CD4-positive, alpha-beta T cell (primary cell): ENCODE measurements around the gene MYH7B. TPM values are rescaled to one million over a fixed set of nuclear protein-coding genes. Genes with fewer than 3 reads are reported as not detected.

Experiments used
- ATAC-seq: fragments of 200-7000 bp; cut with Tn5 transposase; one replicate; pipeline ENCODE4 v1.10.0; 2022; ENCODE audit warnings: mild to moderate bottlenecking; ENCODE audit not compliant: poor library complexity
- CTCF ChIA-PET: fragments of 350-600 bp; sonication (Branson Sonifier 250); formaldehyde crosslinking; loops from one replicate; lab custom pipeline; 2021; ENCODE audit warnings: antibody characterized with exemption, inconsistent platforms; lab: Charles Lee
- POLR2A ChIA-PET: fragments of 350-600 bp; sonication (Branson Sonifier 250); formaldehyde crosslinking; loops from one replicate; lab custom pipeline; 2021; ENCODE audit warnings: antibody characterized with exemption, inconsistent platforms; lab: Charles Lee
- DNase-seq, 14 experiments: peaks; one replicate each; pipeline ENCODE4 v3.0.0-alpha.2; 2013 to 2020; ENCODE audit warnings: mixed read lengths in 2 of 14
- H3K27ac ChIP-seq, 2 donors: one replicate each; pipeline versions ENCODE4 v1.5.1 to v1.7.0; 2013; ENCODE audit warnings: low read length in 2 of 2, low read depth in 1 of 2, mild to moderate bottlenecking in 1 of 2
- H3K27me3 ChIP-seq, 2 experiments: 1 replicate in 1 of 2; 2 replicates in 1 of 2; pipeline versions ENCODE4 v1.6.1 to v1.7.0; 2013; ENCODE audit warnings: low read length in 2 of 2, control low read depth in 1 of 2, mild to moderate bottlenecking in 1 of 2, moderate library complexity in 1 of 2; ENCODE audit not compliant: insufficient read depth in 2 of 2, control insufficient read depth in 1 of 2
- H3K36me3 ChIP-seq: one replicate; pipeline ENCODE4 v1.6.1; 2013; ENCODE audit warnings: low read length, control low read depth; ENCODE audit not compliant: insufficient read depth
- H3K4me1 ChIP-seq: one replicate; pipeline ENCODE4 v1.6.1; 2013; ENCODE audit warnings: low read length, control low read depth; ENCODE audit not compliant: insufficient read depth
- H3K4me3 ChIP-seq: one replicate; pipeline ENCODE4 v1.5.1; 2013; ENCODE audit warnings: mild to moderate bottlenecking, low read length, moderate library complexity
- H3K9me3 ChIP-seq, 2 experiments: 1 replicate in 1 of 2; 2 replicates in 1 of 2; pipeline versions ENCODE4 v1.6.1 to v1.7.0; 2013; ENCODE audit warnings: low read length in 2 of 2, mild to moderate bottlenecking in 2 of 2, control low read depth in 1 of 2, moderate library complexity in 1 of 2; ENCODE audit not compliant: control insufficient read depth in 1 of 2, insufficient read depth in 1 of 2
- H3K27ac Mint-ChIP-seq: one replicate; pipeline ENCODE4 v1.8.0; 2020; ENCODE audit warnings: mixed read lengths
- H3K27me3 Mint-ChIP-seq: one replicate; pipeline ENCODE4 v1.8.0; 2021; ENCODE audit warnings: mixed read lengths
- H3K36me3 Mint-ChIP-seq: one replicate; pipeline ENCODE4 v1.8.0; 2021; ENCODE audit warnings: low read depth, mixed read lengths
- H3K4me1 Mint-ChIP-seq: one replicate; pipeline ENCODE4 v1.8.0; 2021; ENCODE audit warnings: low read depth, mixed read lengths
- H3K4me3 Mint-ChIP-seq: one replicate; pipeline ENCODE4 v1.8.0; 2020; ENCODE audit warnings: mild to moderate bottlenecking, mixed read lengths
- H3K9me3 Mint-ChIP-seq: one replicate; pipeline ENCODE4 v1.8.0; 2020; ENCODE audit warnings: mixed read lengths
- intact Hi-C, 2 experiments: fragments of 100-400 bp; cut with DNase I in 1 of 2; cut with micrococcal nuclease in 1 of 2; formaldehyde crosslinking; loops; one replicate each; pipeline versions ENCODE4 v1.15.1 to v1.9.0; 2023 to 2025; cut with DNase I, micrococcal nuclease
- total RNA-seq, 174 experiments: library from RNA in 2 of 174; stranded (reverse) in 2 of 174; gene quantifications; one replicate each; pipeline ENCODE4 v1.2.3 and lab custom pipeline; 2021 to 2026
- TF ChIP-seq, protein P1 (sequence below): fragments of 200-600 bp; IDR thresholded peaks from one replicate; pipeline ENCODE4 v1.8.0; 2022; ENCODE audit warnings: antibody characterized with exemption, mild to moderate bottlenecking

Gene MYH7B
- total RNA-seq, 2 experiments from 2014 or later = 0.53 to 0.58 TPM

DNA sequence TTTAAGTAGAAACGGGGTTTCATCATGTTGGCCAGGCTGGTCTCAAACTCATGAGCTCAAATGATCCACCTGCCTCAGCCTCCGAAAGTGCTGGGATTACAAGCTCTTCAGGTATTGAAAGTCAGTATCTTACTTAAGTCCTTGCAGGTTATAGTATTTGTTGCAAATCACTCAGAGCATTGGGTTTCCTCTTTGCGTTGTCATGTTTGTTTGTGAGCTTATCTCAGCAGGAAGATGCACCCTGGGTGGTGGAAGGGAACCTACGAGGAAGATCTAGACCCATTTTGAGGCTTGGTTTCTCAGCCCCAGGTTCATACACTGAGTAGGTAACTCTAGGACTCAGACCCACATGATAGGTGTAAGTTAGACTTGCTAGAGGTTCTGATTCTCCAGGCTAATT, 18.6 kb downstream of the MYH7B start:
- ATAC-seq = no peak

DNA sequence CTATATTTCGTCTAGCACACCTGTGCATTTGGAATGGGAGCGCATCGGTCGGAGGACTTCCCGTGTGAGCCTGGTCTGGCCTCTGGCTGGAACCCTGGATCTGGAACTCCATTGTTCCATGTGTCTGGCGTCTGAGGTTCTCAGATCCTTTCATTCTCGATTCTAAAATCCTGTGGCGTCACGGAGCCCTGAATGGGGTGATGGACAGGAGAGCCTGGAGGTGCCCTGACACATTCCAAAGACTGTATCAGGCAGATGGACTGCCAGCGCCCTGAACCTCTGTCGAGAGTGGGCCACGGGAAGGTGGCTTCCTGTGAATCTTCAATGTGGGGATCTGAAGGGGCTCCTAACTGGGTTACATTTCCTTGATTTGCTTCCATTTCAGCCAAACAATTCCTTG, 20.6 kb downstream of the MYH7B start:
- ATAC-seq = no peak
- H3K27ac Mint-ChIP-seq = no peak overlapping the region
- H3K4me1 Mint-ChIP-seq = no peaks in the 10 kb centered on the region
- no peaks in the 10 kb centered on the region for H3K36me3 Mint-ChIP-seq
- Histone ChIP-seq H3K27ac (no peak overlapping the region), H3K27me3 (no peaks in the 10 kb centered on the region), H3K4me3 (no peak overlapping the region), H3K4me1 (no peaks in the 10 kb centered on the region), H3K9me3 (peaks cover 0 to 5% of the 10 kb centered on the region in 2 experiments), H3K36me3 (no peaks in the 10 kb centered on the region)
- intact Hi-C loops = no loop called here
- no peaks in the 10 kb centered on the region for H3K9me3 Mint-ChIP-seq
- CTCF ChIA-PET = no interaction called here
- POLR2A ChIA-PET = no interaction called here
- H3K27me3 Mint-ChIP-seq = peaks cover 27% of the 10 kb centered on the region
- no peak for DNase-seq
- TF ChIP-seq, protein P1, sequence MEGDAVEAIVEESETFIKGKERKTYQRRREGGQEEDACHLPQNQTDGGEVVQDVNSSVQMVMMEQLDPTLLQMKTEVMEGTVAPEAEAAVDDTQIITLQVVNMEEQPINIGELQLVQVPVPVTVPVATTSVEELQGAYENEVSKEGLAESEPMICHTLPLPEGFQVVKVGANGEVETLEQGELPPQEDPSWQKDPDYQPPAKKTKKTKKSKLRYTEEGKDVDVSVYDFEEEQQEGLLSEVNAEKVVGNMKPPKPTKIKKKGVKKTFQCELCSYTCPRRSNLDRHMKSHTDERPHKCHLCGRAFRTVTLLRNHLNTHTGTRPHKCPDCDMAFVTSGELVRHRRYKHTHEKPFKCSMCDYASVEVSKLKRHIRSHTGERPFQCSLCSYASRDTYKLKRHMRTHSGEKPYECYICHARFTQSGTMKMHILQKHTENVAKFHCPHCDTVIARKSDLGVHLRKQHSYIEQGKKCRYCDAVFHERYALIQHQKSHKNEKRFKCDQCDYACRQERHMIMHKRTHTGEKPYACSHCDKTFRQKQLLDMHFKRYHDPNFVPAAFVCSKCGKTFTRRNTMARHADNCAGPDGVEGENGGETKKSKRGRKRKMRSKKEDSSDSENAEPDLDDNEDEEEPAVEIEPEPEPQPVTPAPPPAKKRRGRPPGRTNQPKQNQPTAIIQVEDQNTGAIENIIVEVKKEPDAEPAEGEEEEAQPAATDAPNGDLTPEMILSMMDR = no peak
- H3K4me3 Mint-ChIP-seq = no peak overlapping the region

More for the DNA sequence above, 18.6 kb downstream of the MYH7B start:
- ChIA-PET POLR2A (interaction anchor here (0.6 kb wide), 1 partner anchor 968 kb away, joined by 3 read pairs; no protein-coding TSS in a partner anchor), CTCF (no interaction called here)
- H3K36me3 ChIP-seq = no peaks in the 10 kb centered on the region
- no peaks in the 10 kb centered on the region for H3K9me3 ChIP-seq
- no peak overlapping the region for H3K4me3 ChIP-seq
- Mint-ChIP-seq H3K4me1 (no peaks in the 10 kb centered on the region), H3K9me3 (no peaks in the 10 kb centered on the region), H3K36me3 (no peaks in the 10 kb centered on the region), H3K27ac (no peak overlapping the region), H3K4me3 (no peak overlapping the region), H3K27me3 (peaks cover 14% of the 10 kb centered on the region)
- no peaks in the 10 kb centered on the region for H3K27me3 ChIP-seq
- intact Hi-C loops = no loop called here
- H3K27ac ChIP-seq = no peak overlapping the region
- TF ChIP-seq, protein P1 = no peak
- H3K4me1 ChIP-seq = no peaks in the 10 kb centered on the region
- DNase-seq = no peak

DNA sequence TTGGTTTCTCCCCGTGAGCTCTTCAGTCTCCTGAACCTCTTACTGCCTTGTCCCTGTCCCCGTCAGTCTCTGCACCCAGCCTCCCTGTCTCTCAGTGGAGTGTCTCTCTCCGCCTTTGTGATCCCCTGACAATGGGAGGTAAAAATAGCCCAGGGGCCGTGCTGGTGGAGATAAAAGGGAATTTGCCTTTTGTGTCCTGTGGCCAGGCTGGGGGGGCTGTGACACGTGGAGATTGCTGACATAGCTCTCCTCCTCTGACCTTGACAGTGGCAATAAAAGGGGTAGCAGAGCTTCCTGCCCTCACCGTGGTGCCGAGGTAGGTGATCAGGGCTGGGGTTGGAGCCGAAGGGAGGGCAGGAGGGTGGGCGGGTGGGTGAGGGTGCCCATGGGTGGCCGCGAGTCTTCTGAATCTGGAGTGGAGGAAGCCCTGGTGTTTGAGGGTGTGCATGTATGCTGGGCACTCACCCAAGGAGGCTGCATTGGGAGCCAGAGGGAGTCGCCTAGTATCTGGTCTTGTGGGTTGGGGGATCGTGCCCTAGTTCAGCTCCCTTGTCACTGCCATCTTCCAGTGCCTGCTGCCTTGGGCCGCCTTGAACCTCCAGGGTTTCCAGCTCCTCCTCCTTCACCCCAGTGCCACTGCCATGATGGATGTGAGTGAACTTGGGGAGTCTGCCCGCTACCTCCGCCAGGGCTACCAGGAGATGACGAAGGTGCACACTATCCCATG, 21.9 kb downstream of the MYH7B start:
- intact Hi-C loops = no loop called here
- TF ChIP-seq, protein P1 = no peak
- Mint-ChIP-seq H3K9me3 (no peaks in the 10 kb centered on the region), H3K27me3 (peaks cover 36% of the 10 kb centered on the region), H3K36me3 (no peaks in the 10 kb centered on the region), H3K4me3 (no peak overlapping the region), H3K4me1 (no peaks in the 10 kb centered on the region), H3K27ac (no peak overlapping the region)
- DNase-seq (no peak), ATAC-seq (no peak)
- Histone ChIP-seq H3K27me3 (peaks cover 4% of the 10 kb centered on the region in 2 experiments), H3K36me3 (no peaks in the 10 kb centered on the region), H3K4me3 (no peak overlapping the region), H3K4me1 (no peaks in the 10 kb centered on the region), H3K9me3 (peaks cover 0 to 5% of the 10 kb centered on the region in 2 experiments), H3K27ac (no peak overlapping the region)
- ChIA-PET POLR2A (interaction anchor here (0.6 kb wide), 1 partner anchor 1665 kb away, joined by 3 read pairs; no protein-coding TSS in a partner anchor), CTCF (interaction anchor here (0.5 to 0.6 kb wide), 3 partner anchors 73 to 856 kb away, joined by 3 read pairs; no protein-coding TSS in a partner anchor)
